H1 (cell line): ENCODE data around the gene TMEM258. TPM values are rescaled to one million over a fixed set of nuclear protein-coding genes. Genes with fewer than 3 reads are reported as not detected.

Source experiments
- CTCF ChIA-PET: fragments of 300-600 bp; sonication (Branson Sonifier 250); formaldehyde crosslinking; loops from one replicate; lab custom pipeline; 2021; ENCODE audit not compliant: partially characterized antibody; lab: Charles Lee
- POLR2A ChIA-PET: fragments of 300-600 bp; sonication (Branson Sonifier 250); formaldehyde crosslinking; loops from one replicate; lab custom pipeline; 2021; ENCODE audit warnings: inconsistent platforms; ENCODE audit not compliant: partially characterized antibody; lab: Charles Lee
- DNase-seq, 2 experiments: peaks; one replicate each; pipeline versions ENCODE4 v3.0.0 to v3.0.0-alpha.2; 2010 to 2022; ENCODE audit warnings: low spot score in 2 of 2, low read depth in 1 of 2, mixed read lengths in 1 of 2
- FAIRE-seq: peaks from 2 replicates; lab custom pipeline; 2011; peaks lifted over from hg19 to GRCh38; lab: Jason Lieb, UNC
- H2AFZ ChIP-seq: 2 replicates; pipeline ENCODE4 v1.8.1; 2012; ENCODE audit warnings: low read length, inconsistent platforms
- H2AK5ac ChIP-seq: 2 replicates; pipeline ENCODE4 v1.6.1; 2013; ENCODE audit warnings: low read depth, low read length
- H2BK120ac ChIP-seq: replicated peaks from 2 replicates; pipeline ENCODE3; 2013; ENCODE audit warnings: low read depth, low read length, inconsistent platforms
- H2BK12ac ChIP-seq: 2 replicates; pipeline ENCODE4 v1.6.1; 2013; ENCODE audit warnings: low read depth, low read length
- H2BK15ac ChIP-seq: 2 replicates; pipeline ENCODE4 v1.6.1; 2013; ENCODE audit warnings: low read length
- H2BK20ac ChIP-seq: 2 replicates; pipeline ENCODE4 v1.6.1; 2013; ENCODE audit warnings: low read length
- H2BK5ac ChIP-seq: 2 replicates; pipeline ENCODE4 v1.6.1; 2013; ENCODE audit warnings: low read depth, low read length
- H3K14ac ChIP-seq: 2 replicates; pipeline ENCODE4 v1.6.1; 2013; ENCODE audit warnings: inconsistent platforms; ENCODE audit not compliant: insufficient read length
- H3K18ac ChIP-seq: 2 replicates; pipeline ENCODE4 v1.6.1; 2013; ENCODE audit warnings: low read length; ENCODE audit errors: extremely low read depth
- H3K23ac ChIP-seq: 2 replicates; pipeline ENCODE4 v1.6.1; 2013; ENCODE audit warnings: inconsistent platforms; ENCODE audit not compliant: insufficient read length
- H3K23me2 ChIP-seq: 2 replicates; pipeline ENCODE4 v1.6.1; 2013; ENCODE audit warnings: low read depth, low read length
- H3K27ac ChIP-seq: 2 replicates; pipeline ENCODE4 v1.6.1; 2011; ENCODE audit warnings: low read depth, low read length, inconsistent platforms
- H3K27me3 ChIP-seq, 4 experiments: replicated peaks in 1 of 4; 1 replicate in 1 of 4; 2 replicates in 3 of 4; pipeline versions ENCODE4 v1.6.1 to v1.8.1; 2011 to 2013; ENCODE audit warnings: low read length in 3 of 4, mild to moderate bottlenecking in 3 of 4, inconsistent platforms in 2 of 4, mixed read lengths in 2 of 4, moderate library complexity in 1 of 4; ENCODE audit not compliant: control insufficient read depth in 3 of 4, insufficient read depth in 3 of 4; ENCODE audit errors: extremely low read depth in 1 of 4
- H3K36me3 ChIP-seq, 4 experiments: 2 replicates each; pipeline versions ENCODE4 v1.6.1 to v1.8.1; 2011 to 2013; ENCODE audit warnings: mild to moderate bottlenecking in 4 of 4, low read length in 3 of 4, moderate library complexity in 2 of 4, control low read depth in 1 of 4, inconsistent platforms in 1 of 4; ENCODE audit not compliant: insufficient read depth in 4 of 4, control insufficient read depth in 2 of 4
- H3K4ac ChIP-seq: replicated peaks from 2 replicates; pipeline ENCODE3; 2013; ENCODE audit warnings: low read length, low read depth, mixed read lengths, inconsistent platforms; ENCODE audit not compliant: insufficient read length
- H3K4me1 ChIP-seq, 4 experiments: replicated peaks in 1 of 4; 1 replicate in 1 of 4; 2 replicates in 3 of 4; pipeline versions ENCODE4 v1.6.1 to v1.8.1; 2011 to 2013; ENCODE audit warnings: low read length in 3 of 4, inconsistent platforms in 2 of 4, mixed read lengths in 1 of 4; ENCODE audit not compliant: insufficient read depth in 4 of 4, control insufficient read depth in 3 of 4
- H3K4me2 ChIP-seq, 2 experiments: 2 replicates each; pipeline versions ENCODE4 v1.6.1 to v1.8.1; 2011 to 2013; ENCODE audit warnings: low read depth in 2 of 2, low read length in 2 of 2, control low read depth in 1 of 2, inconsistent platforms in 1 of 2, mild to moderate bottlenecking in 1 of 2; ENCODE audit not compliant: insufficient read depth in 1 of 2
- H3K4me3 ChIP-seq, 4 experiments: fragments of 200-600, 300-600 bp in 1 of 4; sonication (generic), shearing (Covaris generic), sonication (Bioruptor Twin) in 1 of 4; 2 replicates each; pipeline versions ENCODE4 v1.5.1 to v1.8.1; 2011 to 2016; ENCODE audit warnings: low read length in 4 of 4, low read depth in 3 of 4, control low read depth in 2 of 4, inconsistent platforms in 2 of 4, mild to moderate bottlenecking in 2 of 4, mixed read lengths in 1 of 4, moderate library complexity in 1 of 4; ENCODE audit not compliant: insufficient read depth in 2 of 4; ENCODE audit errors: extremely low read depth in 1 of 4
- H3K56ac ChIP-seq: replicated peaks from 2 replicates; pipeline ENCODE3; 2013; ENCODE audit warnings: low read depth, mild to moderate bottlenecking, mixed read lengths, low read length, inconsistent platforms; ENCODE audit not compliant: insufficient read length
- H3K79me1 ChIP-seq: 2 replicates; pipeline ENCODE4 v1.6.1; 2013; ENCODE audit warnings: low read depth, low read length, control low read depth
- H3K79me2 ChIP-seq, 2 experiments: 2 replicates each; pipeline versions ENCODE4 v1.6.1 to v1.8.1; 2012 to 2013; ENCODE audit warnings: low read length in 2 of 2, mild to moderate bottlenecking in 2 of 2, inconsistent platforms in 1 of 2; ENCODE audit not compliant: insufficient read depth in 2 of 2, control insufficient read depth in 1 of 2
- H3K9ac ChIP-seq, 4 experiments: replicated peaks in 1 of 4; 1 replicate in 1 of 4; 2 replicates in 3 of 4; pipeline versions ENCODE4 v1.6.1 to v1.8.1; 2011 to 2013; ENCODE audit warnings: low read depth in 3 of 4, low read length in 3 of 4, control low read depth in 2 of 4, mild to moderate bottlenecking in 2 of 4, moderate library complexity in 2 of 4, inconsistent platforms in 1 of 4; ENCODE audit errors: extremely low read depth in 1 of 4
- H3K9me3 ChIP-seq, 2 experiments: 2 replicates each; pipeline versions ENCODE4 v1.6.1 to v1.8.1; 2012 to 2013; ENCODE audit warnings: mild to moderate bottlenecking in 2 of 2, moderate library complexity in 2 of 2, control low read depth in 1 of 2, inconsistent platforms in 1 of 2, low read depth in 1 of 2, low read length in 1 of 2, mixed read lengths in 1 of 2; ENCODE audit not compliant: insufficient read depth in 2 of 2
- H4K20me1 ChIP-seq, 2 experiments: replicated peaks in 1 of 2; 2 replicates each; pipeline versions ENCODE3 to v1.8.1; 2011 to 2013; ENCODE audit warnings: inconsistent platforms in 2 of 2, low read length in 2 of 2, mild to moderate bottlenecking in 1 of 2; ENCODE audit not compliant: insufficient read depth in 2 of 2, control insufficient read depth in 1 of 2
- H4K5ac ChIP-seq: 2 replicates; pipeline ENCODE4 v1.6.1; 2013; ENCODE audit warnings: low read length, low read depth, mixed read lengths, inconsistent platforms; ENCODE audit not compliant: insufficient read length
- H4K8ac ChIP-seq: 2 replicates; pipeline ENCODE4 v1.8.0; 2013; ENCODE audit warnings: mild to moderate bottlenecking, moderate library complexity, low read length, inconsistent platforms; ENCODE audit not compliant: insufficient read depth; ENCODE audit errors: extremely low read depth
- H4K91ac ChIP-seq: replicated peaks from 2 replicates; pipeline ENCODE3; 2013; ENCODE audit warnings: low read length, mixed read lengths, inconsistent platforms; ENCODE audit not compliant: insufficient read length
- E2F6 ChIP-seq: IDR thresholded peaks from 2 replicates; pipeline ENCODE4 v1.6.1; 2012; ENCODE audit warnings: inconsistent platforms
- KDM4A ChIP-seq: IDR thresholded peaks from one replicate; pipeline ENCODE4 v1.7.1; 2012; ENCODE audit warnings: low read depth, mild to moderate bottlenecking, moderate library complexity, low read length, inconsistent platforms; ENCODE audit not compliant: severe bottlenecking
- SP4 ChIP-seq: IDR thresholded peaks from 2 replicates; pipeline ENCODE4 v1.6.1; 2012; ENCODE audit warnings: low read length, inconsistent platforms
- WGBS, 2 experiments: shearing (Covaris generic) in 1 of 2; methylation state at CpG; one replicate each; pipeline versions ENCODE4 v1.1.6 to v1.1.7; 2013 to 2015; ENCODE audit warnings: low lambda C conversion rate in 2 of 2, mixed read lengths in 2 of 2, inconsistent platforms in 1 of 2, low coverage in 1 of 2, missing lambda C conversion rate in 1 of 2; ENCODE audit not compliant: insufficient replicate concordance in 2 of 2, insufficient coverage in 1 of 2, insufficient read length in 1 of 2; ENCODE audit errors: extremely low coverage in 1 of 2, missing lambda C conversion rate in 1 of 2; 5-methylcytosine and 5-hydroxymethylcytosine counted together
- polyA plus RNA-seq, 7 experiments: library from polyadenylated mRNA; depleted of rRNA in 3 of 7; stranded (reverse) in 5 of 7; unstranded in 2 of 7; fragments of >200 nt in 5 of 7; fragments of 200-250 nt in 2 of 7; gene quantifications; 1 replicate in 5 of 7; 2 replicates in 1 of 7; 4 replicates in 1 of 7; pipeline versions ENCODE4 v1.2.1 to v1.2.3, GENCODE V29; 2011 to 2013; ENCODE audit warnings: missing spikeins in 2 of 7, mixed read lengths in 2 of 7
- total RNA-seq: library from RNA; stranded (reverse); fragmentation: NEBNext Ultra II Directional; extraction: Animal tissue kit (Norgen Biotek cat#: 25700); gene quantifications from 2 replicates; pipeline ENCODE4 v1.2.1, GENCODE V29; 2021
- TF ChIP-seq, protein P1 (sequence below), 3 experiments: IDR thresholded peaks; 1 replicate in 2 of 3; 2 replicates in 1 of 3; pipeline versions ENCODE4 v1.5.1 to v1.6.1; 2011; ENCODE audit warnings: low read length in 3 of 3, mild to moderate bottlenecking in 3 of 3, inconsistent platforms in 2 of 3, low read depth in 1 of 3, moderate library complexity in 1 of 3; ENCODE audit not compliant: insufficient read depth in 1 of 3; ENCODE audit errors: control extremely low read depth in 1 of 3

The TMEM258 gene
- total and polyA plus RNA-seq, 2 of the 8 experiments (the other 6 are each of a cell fraction or from before 2014, with no cell fraction given), result 186 to 759 TPM

- H3K9ac ChIP-seq, result no peak overlapping the region
- no peak overlapping the region for H4K91ac ChIP-seq
- H3K4me3 ChIP-seq, result no peak overlapping the region
- no peaks in the 10 kb centered on the region for H3K9me3 ChIP-seq
- H4K8ac ChIP-seq, result no peak overlapping the region
- DNase-seq, result no peak
- peaks cover 0 to 3% of the 10 kb centered on the region in 2 experiments for H4K20me1 ChIP-seq
- no peak overlapping the region for H2AK5ac ChIP-seq
- WGBS, 2 experiments, result 87% methylated on average over 13 of the region's 14 CpGs; no CpG with 5 or more reads in 1 of the 2 experiments
- H4K5ac ChIP-seq, result no peak overlapping the region
- peaks cover 0 to 7% (median 5%) of the 10 kb centered on the region in 4 experiments; a peak in 6 of 7 replicates for H3K4me1 ChIP-seq
- H3K23ac ChIP-seq, result no peak overlapping the region
- no peaks in the 10 kb centered on the region; a peak in 1 of 7 replicates for H3K27me3 ChIP-seq
- TF ChIP-seq E2F6 (no peak), KDM4A (no peak), SP4 (no peak)
- TF ChIP-seq, protein P1, sequence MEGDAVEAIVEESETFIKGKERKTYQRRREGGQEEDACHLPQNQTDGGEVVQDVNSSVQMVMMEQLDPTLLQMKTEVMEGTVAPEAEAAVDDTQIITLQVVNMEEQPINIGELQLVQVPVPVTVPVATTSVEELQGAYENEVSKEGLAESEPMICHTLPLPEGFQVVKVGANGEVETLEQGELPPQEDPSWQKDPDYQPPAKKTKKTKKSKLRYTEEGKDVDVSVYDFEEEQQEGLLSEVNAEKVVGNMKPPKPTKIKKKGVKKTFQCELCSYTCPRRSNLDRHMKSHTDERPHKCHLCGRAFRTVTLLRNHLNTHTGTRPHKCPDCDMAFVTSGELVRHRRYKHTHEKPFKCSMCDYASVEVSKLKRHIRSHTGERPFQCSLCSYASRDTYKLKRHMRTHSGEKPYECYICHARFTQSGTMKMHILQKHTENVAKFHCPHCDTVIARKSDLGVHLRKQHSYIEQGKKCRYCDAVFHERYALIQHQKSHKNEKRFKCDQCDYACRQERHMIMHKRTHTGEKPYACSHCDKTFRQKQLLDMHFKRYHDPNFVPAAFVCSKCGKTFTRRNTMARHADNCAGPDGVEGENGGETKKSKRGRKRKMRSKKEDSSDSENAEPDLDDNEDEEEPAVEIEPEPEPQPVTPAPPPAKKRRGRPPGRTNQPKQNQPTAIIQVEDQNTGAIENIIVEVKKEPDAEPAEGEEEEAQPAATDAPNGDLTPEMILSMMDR (IDR thresholded peaks at IDR 0.05; ENCODE audit: control extremely low read depth in 1 of 3, insufficient read depth in 1 of 3, low read depth in 1 of 3, low read length in 3 of 3), result no peak
- TF ChIP-seq, all 59 proteins: peak for 0
- Histone ChIP-seq H2AFZ (no peak overlapping the region), H3K23me2 (no peaks in the 10 kb centered on the region), H3K4me2 (no peak overlapping the region), H3K27ac (no peak overlapping the region), H3K4ac (no peak overlapping the region), H2BK15ac (no peak overlapping the region), H3K79me2 (no peaks in the 10 kb centered on the region), H2BK5ac (no peak overlapping the region), H2BK120ac (no peak overlapping the region), H3K14ac (no peak overlapping the region), H2BK20ac (no peak overlapping the region), H2BK12ac (0 out of 2 replicates have a peak overlapping the region, but pooled peaks have one; percentile 27), H3K18ac (no peak overlapping the region), H3K79me1 (no peaks in the 10 kb centered on the region), H3K36me3 (peaks cover 0 to 4% (median 0%) of the 10 kb centered on the region in 4 experiments; a peak in 2 of 8 replicates), H3K56ac (no peak overlapping the region)
- ChIA-PET CTCF (interaction anchor here (0.7 to 7.2 kb wide), 12 partner anchors 8 to 45 kb away, joined by 3 to 48 read pairs (median 6); partner anchors contain the start of genes FEN1, MYRF and TMEM258), POLR2A (interaction anchor here (0.5 to 5.2 kb wide), 7 partner anchors 8 to 523 kb away, joined by 3 to 56 read pairs (median 5); partner anchors contain the start of genes FEN1 and TMEM258)
- FAIRE-seq, result no peak
These were observed 12.5 kb downstream of the TMEM258 start for GRCh38 chr11:61779666-61780525.
